ENCODE data around the gene PRKCQ.

Gene PRKCQ

GRCh38 chr10:6579904-6580278 lies at the start of gene PRKCQ:
Gene PRKCQ (minus strand): TSS chr10:6580276. CDS start chr10:6515135, 65,141 bp downstream.
- DNase-seq (ENCODE audit: low spot score) = no peak

GRCh38 chr10:6625428-6625827 lies 45.4 kb upstream of the PRKCQ start:
- no peak for DNase-seq (ENCODE audit: low spot score)

GRCh38 chr10:6624392-6624791 lies 44.3 kb upstream of the PRKCQ start:
- DNase-seq (ENCODE audit: low spot score) = no peak

- DNase-seq (ENCODE audit: low spot score) = no peak
These were observed 42.8 kb upstream of the PRKCQ start for GRCh38 chr10:6622921-6623320.

- DNase-seq (ENCODE audit: low spot score) = no peak
These were observed 41.5 kb upstream of the PRKCQ start for GRCh38 chr10:6621536-6621935.

GRCh38 chr10:6619660-6620059 lies 39.6 kb upstream of the PRKCQ start:
- no peak for DNase-seq (ENCODE audit: low spot score)

GRCh38 chr10:6618340-6618739 lies 38.3 kb upstream of the PRKCQ start:
- DNase-seq (ENCODE audit: low spot score) = no peak

GRCh38 chr10:6617309-6618076 lies 37.4 kb upstream of the PRKCQ start:
- DNase-seq (ENCODE audit: low spot score) = no peak

- no peak for DNase-seq (ENCODE audit: low spot score)
These were observed 35.9 kb upstream of the PRKCQ start for GRCh38 chr10:6615971-6616370.

- DNase-seq (ENCODE audit: low spot score) = peak; percentile 56
These were observed 32.3 kb upstream of the PRKCQ start for GRCh38 chr10:6612371-6612770.

- DNase-seq (ENCODE audit: low spot score) = no peak
These were observed 30.6 kb upstream of the PRKCQ start for GRCh38 chr10:6610647-6611046.

- DNase-seq (ENCODE audit: low spot score) = no peak
These were observed 29.5 kb upstream of the PRKCQ start for GRCh38 chr10:6609625-6610024.

- no peak for DNase-seq (ENCODE audit: low spot score)
These were observed 27.7 kb upstream of the PRKCQ start for GRCh38 chr10:6607778-6608177.

GRCh38 chr10:6607182-6607581 lies 27.1 kb upstream of the PRKCQ start:
- DNase-seq (ENCODE audit: low spot score) = peak; percentile 60

- no peak for DNase-seq (ENCODE audit: low spot score)
These were observed 23.4 kb upstream of the PRKCQ start for GRCh38 chr10:6603142-6604125.

GRCh38 chr10:6602700-6603084 lies 22.6 kb upstream of the PRKCQ start:
- DNase-seq (ENCODE audit: low spot score) = no peak

- DNase-seq (ENCODE audit: low spot score) = no peak
These were observed 22.1 kb upstream of the PRKCQ start for GRCh38 chr10:6602026-6602699.

- no peak for DNase-seq (ENCODE audit: low spot score)
These were observed 21.2 kb upstream of the PRKCQ start for GRCh38 chr10:6601246-6601805.

GRCh38 chr10:6600224-6600987 lies 20.3 kb upstream of the PRKCQ start:
- DNase-seq (ENCODE audit: low spot score) = no peak

GRCh38 chr10:6598679-6599078 lies 18.6 kb upstream of the PRKCQ start:
- no peak for DNase-seq (ENCODE audit: low spot score)

GRCh38 chr10:6597478-6597877 lies 17.4 kb upstream of the PRKCQ start:
- DNase-seq (ENCODE audit: low spot score) = no peak
